ENCODE data around the gene WASHC4.

DNA sequence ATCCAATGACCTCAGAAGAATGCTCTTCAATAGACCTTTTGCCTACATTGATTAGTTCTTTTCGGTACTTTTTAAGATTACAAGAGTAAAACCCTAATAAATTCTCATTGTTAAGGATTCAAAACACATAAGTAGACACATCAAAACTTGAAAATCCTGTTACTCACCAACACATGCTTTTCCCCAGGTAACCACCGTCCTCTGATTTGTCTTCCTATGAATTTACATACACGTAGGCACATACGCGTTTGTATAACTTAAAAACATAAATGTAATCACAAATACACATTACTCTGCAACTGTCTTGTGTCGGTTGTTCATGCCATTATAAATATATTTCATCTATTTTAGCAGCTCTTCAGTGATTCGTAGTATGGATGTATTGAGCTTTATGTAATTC lies 910 bp upstream of the WASHC4 start:
- TF ChIP-seq, protein P1, sequence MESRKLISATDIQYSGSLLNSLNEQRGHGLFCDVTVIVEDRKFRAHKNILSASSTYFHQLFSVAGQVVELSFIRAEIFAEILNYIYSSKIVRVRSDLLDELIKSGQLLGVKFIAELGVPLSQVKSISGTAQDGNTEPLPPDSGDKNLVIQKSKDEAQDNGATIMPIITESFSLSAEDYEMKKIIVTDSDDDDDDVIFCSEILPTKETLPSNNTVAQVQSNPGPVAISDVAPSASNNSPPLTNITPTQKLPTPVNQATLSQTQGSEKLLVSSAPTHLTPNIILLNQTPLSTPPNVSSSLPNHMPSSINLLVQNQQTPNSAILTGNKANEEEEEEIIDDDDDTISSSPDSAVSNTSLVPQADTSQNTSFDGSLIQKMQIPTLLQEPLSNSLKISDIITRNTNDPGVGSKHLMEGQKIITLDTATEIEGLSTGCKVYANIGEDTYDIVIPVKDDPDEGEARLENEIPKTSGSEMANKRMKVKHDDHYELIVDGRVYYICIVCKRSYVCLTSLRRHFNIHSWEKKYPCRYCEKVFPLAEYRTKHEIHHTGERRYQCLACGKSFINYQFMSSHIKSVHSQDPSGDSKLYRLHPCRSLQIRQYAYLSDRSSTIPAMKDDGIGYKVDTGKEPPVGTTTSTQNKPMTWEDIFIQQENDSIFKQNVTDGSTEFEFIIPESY (IDR thresholded peaks at IDR 0.05) = no peak
- TF ChIP-seq EZH2 (IDR thresholded peaks at IDR 0.05; ENCODE audit: borderline replicate concordance, control insufficient read depth, low read depth, low read length) (no peak), POLR2A (IDR thresholded peaks at IDR 0.05; ENCODE audit: low read depth, low read length) (no peak), RFX5 (IDR thresholded peaks at IDR 0.05; ENCODE audit: low read depth, low read length) (no peak), TAF1 (IDR thresholded peaks at IDR 0.05; ENCODE audit: borderline replicate concordance, low read depth, low read length) (no peak), HDAC2 (IDR thresholded peaks at IDR 0.05) (no peak), CREB1 (IDR thresholded peaks at IDR 0.05; ENCODE audit: low read depth) (no peak), RAD21 (IDR thresholded peaks at IDR 0.05; ENCODE audit: insufficient read depth, low read depth, low read length) (no peak), YY1 (IDR thresholded peaks at IDR 0.05; ENCODE audit: low read depth, low read length) (no peak)
- TF ChIP-seq, protein P2, sequence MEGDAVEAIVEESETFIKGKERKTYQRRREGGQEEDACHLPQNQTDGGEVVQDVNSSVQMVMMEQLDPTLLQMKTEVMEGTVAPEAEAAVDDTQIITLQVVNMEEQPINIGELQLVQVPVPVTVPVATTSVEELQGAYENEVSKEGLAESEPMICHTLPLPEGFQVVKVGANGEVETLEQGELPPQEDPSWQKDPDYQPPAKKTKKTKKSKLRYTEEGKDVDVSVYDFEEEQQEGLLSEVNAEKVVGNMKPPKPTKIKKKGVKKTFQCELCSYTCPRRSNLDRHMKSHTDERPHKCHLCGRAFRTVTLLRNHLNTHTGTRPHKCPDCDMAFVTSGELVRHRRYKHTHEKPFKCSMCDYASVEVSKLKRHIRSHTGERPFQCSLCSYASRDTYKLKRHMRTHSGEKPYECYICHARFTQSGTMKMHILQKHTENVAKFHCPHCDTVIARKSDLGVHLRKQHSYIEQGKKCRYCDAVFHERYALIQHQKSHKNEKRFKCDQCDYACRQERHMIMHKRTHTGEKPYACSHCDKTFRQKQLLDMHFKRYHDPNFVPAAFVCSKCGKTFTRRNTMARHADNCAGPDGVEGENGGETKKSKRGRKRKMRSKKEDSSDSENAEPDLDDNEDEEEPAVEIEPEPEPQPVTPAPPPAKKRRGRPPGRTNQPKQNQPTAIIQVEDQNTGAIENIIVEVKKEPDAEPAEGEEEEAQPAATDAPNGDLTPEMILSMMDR (IDR thresholded peaks at IDR 0.05 in 2 of 3, conservative IDR thresholded peaks at IDR 0.05 in 1 of 3; ENCODE audit: control insufficient read depth in 2 of 3, extremely low read depth in 1 of 3, insufficient read depth in 1 of 3, low read depth in 3 of 3, low read length in 3 of 3) = no peak
- TF ChIP-seq, protein P3, sequence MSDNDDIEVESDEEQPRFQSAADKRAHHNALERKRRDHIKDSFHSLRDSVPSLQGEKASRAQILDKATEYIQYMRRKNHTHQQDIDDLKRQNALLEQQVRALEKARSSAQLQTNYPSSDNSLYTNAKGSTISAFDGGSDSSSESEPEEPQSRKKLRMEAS (IDR thresholded peaks at IDR 0.05; ENCODE audit: low read depth, low read length) = no peak
